ENCODE data around the gene UBC. TPM values are rescaled to one million over a fixed set of nuclear protein-coding genes. Genes with fewer than 3 reads are reported as not detected.

UBC gene
- total RNA-seq, 2 experiments from 2014 or later: 749 to 755 TPM

DNA sequence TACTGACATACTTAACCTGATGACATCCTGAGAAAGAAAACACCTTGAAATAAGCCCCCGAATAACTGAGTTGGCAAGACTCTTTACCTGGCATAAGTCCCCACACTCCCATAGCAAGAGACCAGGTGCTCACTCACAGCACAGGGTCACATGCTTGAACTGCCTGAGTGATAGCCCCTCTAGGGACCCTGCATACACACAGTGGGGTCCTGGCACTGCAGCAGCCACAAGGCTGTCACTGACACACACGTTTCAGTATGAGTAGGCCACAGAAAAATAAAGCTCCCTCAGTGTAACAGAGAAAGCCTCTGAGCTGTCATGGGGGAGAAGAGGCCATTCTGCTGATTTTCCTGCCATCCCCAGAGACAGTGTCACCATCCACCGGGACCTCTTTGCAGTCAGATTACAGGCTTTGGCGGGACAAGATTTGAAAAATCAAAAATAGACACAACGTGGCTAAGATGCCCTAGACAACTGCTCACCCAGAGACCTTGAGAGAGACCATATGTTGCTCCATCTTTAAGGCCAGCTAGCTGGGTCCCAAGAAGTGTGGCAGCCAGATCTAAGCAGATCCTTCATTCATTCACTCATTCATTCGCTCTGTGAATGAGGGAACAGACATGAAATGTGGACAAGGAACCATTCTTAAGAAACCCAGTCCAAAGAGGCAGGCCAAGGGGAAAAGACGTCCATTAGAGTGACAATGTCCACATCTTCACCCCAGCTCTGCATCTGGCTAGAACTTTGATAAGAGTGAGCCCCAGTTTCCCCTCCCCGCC, 52.4 kb downstream of the UBC start:
- no peaks in the 10 kb centered on the region for H3K9me3 Mint-ChIP-seq
- CTCF ChIA-PET: interaction anchor here (0.6 to 1.5 kb wide), 3 partner anchors 8 to 120 kb away, joined by 3 to 5 read pairs (median 3); no protein-coding TSS in a partner anchor
- no peaks in the 10 kb centered on the region for H3K36me3 Mint-ChIP-seq (ENCODE audit: low read depth)
- no peak overlapping the region for H3K27ac Mint-ChIP-seq
- POLR2A ChIA-PET: no interaction called here
- no peak for DNase-seq
- H3K27me3 Mint-ChIP-seq: no peaks in the 10 kb centered on the region
- peaks cover 20% of the 10 kb centered on the region for H3K4me1 Mint-ChIP-seq
- H3K4me3 Mint-ChIP-seq: peak overlapping the region; percentile 70

Small RNA genes lying within 50 kb of the gene (microRNA-seq; reads per million reads assigned to microRNA genes)
- not detected for gene MIR5188 (ENCODE audit: borderline microRNAs expressed, borderline replicate concordance)

Other genes with a start within 250 kb of the UBC start
- gene SCARB1, start 50.8 kb downstream of the UBC start, total RNA-seq: 1 to 10 TPM; 5.3 to 6.2 TPM
- gene DHX37, start 74.5 kb upstream of the UBC start, total RNA-seq: 10 to 100 TPM; 30.2 to 32.2 TPM
- 10 to 100 TPM; 24.8 to 26.8 TPM for gene BRI3BP, start 79.0 kb upstream of the UBC start, total RNA-seq
- 10 to 100 TPM; 17.8 to 19.1 TPM for gene AACS, start 150.8 kb upstream of the UBC start, total RNA-seq

All from activated CD4-positive, alpha-beta T cell treated with anti-CD3 and anti-CD28 coated beads, Interleukin-2, amount 10 ng/mL, durations not matched to agents 7 days and 5 days (primary cell).